DND-41 (cell line): Measurements from ENCODE around the gene BTC.

Source experiments
- ATAC-seq: fragments of 200-7000 bp; cut with Tn5 transposase; 3 replicates; pipeline ENCODE4 v1.9.1; 2021; ENCODE audit warnings: low read depth; ENCODE audit not compliant: insufficient read depth
- DNase-seq: peaks from one replicate; pipeline ENCODE4 v3.0.0-alpha.2; 2020
- H2AFZ ChIP-seq: 2 replicates; pipeline ENCODE4 v1.6.0; 2012; ENCODE audit warnings: low read depth, low read length
- H3K27ac ChIP-seq: 2 replicates; pipeline ENCODE4 v1.5.1; 2012; ENCODE audit warnings: low read length, inconsistent platforms
- H3K27me3 ChIP-seq: fragments of 200-600 bp; sonication (generic); 2 replicates; pipeline ENCODE4 v1.6.0; 2012; ENCODE audit warnings: low read length, mild to moderate bottlenecking, inconsistent platforms; ENCODE audit not compliant: insufficient read depth, poor library complexity
- H3K36me3 ChIP-seq: 2 replicates; pipeline ENCODE4 v1.5.1; 2012; ENCODE audit warnings: low read length, inconsistent platforms; ENCODE audit not compliant: insufficient read depth
- H3K4me1 ChIP-seq: 2 replicates; pipeline ENCODE4 v1.5.1; 2012; ENCODE audit warnings: mild to moderate bottlenecking, low read length; ENCODE audit not compliant: insufficient read depth
- H3K4me2 ChIP-seq: 2 replicates; pipeline ENCODE4 v1.6.0; 2012; ENCODE audit warnings: mild to moderate bottlenecking, moderate library complexity, low read length, inconsistent platforms; ENCODE audit not compliant: insufficient read depth
- H3K4me3 ChIP-seq, 2 experiments: fragments of 200-600 bp in 1 of 2; shearing (Covaris generic) in 1 of 2; 2 replicates each; pipeline ENCODE4 v1.5.1; 2012 to 2016; ENCODE audit warnings: inconsistent platforms in 2 of 2, low read length in 2 of 2, mild to moderate bottlenecking in 2 of 2, low read depth in 1 of 2, moderate library complexity in 1 of 2
- H3K79me2 ChIP-seq: 2 replicates; pipeline ENCODE4 v1.6.0; 2012; ENCODE audit warnings: low read length, inconsistent platforms; ENCODE audit not compliant: insufficient read depth
- H3K9ac ChIP-seq: 2 replicates; pipeline ENCODE4 v1.6.0; 2012; ENCODE audit warnings: low read depth, mild to moderate bottlenecking, inconsistent platforms, low read length, moderate library complexity
- H3K9me3 ChIP-seq: 2 replicates; pipeline ENCODE4 v1.5.1; 2012; ENCODE audit warnings: low read length, moderate library complexity, mild to moderate bottlenecking, inconsistent platforms; ENCODE audit not compliant: insufficient read depth, severe bottlenecking
- H4K20me1 ChIP-seq: 2 replicates; pipeline ENCODE4 v1.6.0; 2012; ENCODE audit warnings: low read length; ENCODE audit not compliant: insufficient read depth
- CTCF ChIP-seq: IDR thresholded peaks from 2 replicates; pipeline ENCODE4 v1.5.1; 2012; ENCODE audit warnings: borderline replicate concordance, low read length, moderate library complexity, mild to moderate bottlenecking; ENCODE audit not compliant: poor library complexity, severe bottlenecking; ENCODE audit errors: extremely low read depth
- EZH2 ChIP-seq: IDR thresholded peaks from 3 replicates; pipeline ENCODE4 v1.6.1; 2012; ENCODE audit warnings: borderline replicate concordance, low read depth, mild to moderate bottlenecking, moderate library complexity, low read length, inconsistent platforms; ENCODE audit not compliant: severe bottlenecking

BTC gene

DNA sequence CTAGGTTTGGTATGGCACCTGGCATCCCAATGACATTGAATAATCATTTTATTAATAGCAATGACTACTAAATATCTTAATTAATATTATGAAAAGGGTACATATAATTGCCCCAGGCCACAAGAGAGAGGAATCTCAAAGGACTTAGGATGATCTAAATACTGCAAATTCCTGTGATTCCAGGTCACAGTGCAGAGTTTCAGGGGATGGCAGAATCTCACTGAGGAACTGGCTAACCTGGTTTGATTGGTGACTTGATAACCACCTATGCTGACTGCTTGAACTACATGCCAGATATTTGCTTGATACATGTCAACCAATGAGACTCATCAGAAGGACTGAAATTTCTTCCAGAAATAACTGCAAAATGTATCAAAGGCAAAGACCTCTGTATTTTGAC lies 37.2 kb downstream of the BTC start:
- no peak for TF ChIP-seq CTCF
- TF ChIP-seq EZH2: no peak
- Histone ChIP-seq H3K9me3 (no peaks in the 10 kb centered on the region), H4K20me1 (no peaks in the 10 kb centered on the region), H3K36me3 (no peaks in the 10 kb centered on the region), H3K27ac (no peak overlapping the region), H3K79me2 (no peaks in the 10 kb centered on the region), H3K4me1 (no peaks in the 10 kb centered on the region), H3K9ac (no peak overlapping the region), H3K27me3 (no peaks in the 10 kb centered on the region), H3K4me2 (no peak overlapping the region), H3K4me3 (no peak overlapping the region), H2AFZ (no peak overlapping the region)
- DNase-seq (no peak), ATAC-seq (no peak)

DNA sequence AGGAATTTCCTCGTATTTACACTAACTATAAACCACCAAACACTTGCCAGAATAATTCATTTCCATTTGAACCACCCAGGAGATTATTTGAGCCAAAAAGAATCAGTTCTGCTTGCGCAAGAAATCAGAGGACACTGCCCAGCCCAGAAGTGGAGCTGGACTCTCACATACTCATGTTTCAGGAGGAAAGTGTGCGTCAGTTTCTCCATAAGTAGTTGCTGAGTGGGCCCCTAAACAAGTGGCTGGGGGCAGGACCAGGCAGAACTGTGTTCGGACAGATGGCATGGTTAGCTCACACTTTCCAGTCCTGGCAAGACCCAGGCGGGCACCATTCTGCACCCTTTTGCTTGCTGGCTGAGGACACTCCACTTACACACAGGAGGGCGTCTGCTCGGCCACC lies 38.8 kb downstream of the BTC start:
- Histone ChIP-seq H3K27me3 (no peaks in the 10 kb centered on the region), H3K9me3 (no peaks in the 10 kb centered on the region), H3K4me3 (no peak overlapping the region), H3K36me3 (no peaks in the 10 kb centered on the region), H2AFZ (no peak overlapping the region), H3K79me2 (no peaks in the 10 kb centered on the region), H3K9ac (no peak overlapping the region), H4K20me1 (no peaks in the 10 kb centered on the region), H3K27ac (no peak overlapping the region), H3K4me2 (no peak overlapping the region), H3K4me1 (no peaks in the 10 kb centered on the region)
- no peak for DNase-seq
- ATAC-seq: no peak
- no peak for TF ChIP-seq EZH2
- TF ChIP-seq CTCF: no peak

GRCh38 chr4:74754218-74754617 lies 40.1 kb downstream of the BTC start:
- Histone ChIP-seq H3K4me1 (no peaks in the 10 kb centered on the region), H3K9ac (no peak overlapping the region), H3K36me3 (no peaks in the 10 kb centered on the region), H3K4me3 (no peak overlapping the region), H3K79me2 (no peaks in the 10 kb centered on the region), H3K27me3 (no peaks in the 10 kb centered on the region), H3K9me3 (no peaks in the 10 kb centered on the region), H3K27ac (no peak overlapping the region), H2AFZ (no peak overlapping the region), H4K20me1 (no peaks in the 10 kb centered on the region), H3K4me2 (no peak overlapping the region)
- DNase-seq: no peak
- no peak for ATAC-seq
- TF ChIP-seq CTCF: no peak
- no peak for TF ChIP-seq EZH2

GRCh38 chr4:74752798-74753197 lies 41.5 kb downstream of the BTC start:
- H3K4me2 ChIP-seq: no peak overlapping the region
- no peak overlapping the region for H3K9ac ChIP-seq
- no peak overlapping the region for H3K4me3 ChIP-seq
- TF ChIP-seq CTCF: no peak
- TF ChIP-seq EZH2: no peak
- H3K9me3 ChIP-seq: no peaks in the 10 kb centered on the region
- no peaks in the 10 kb centered on the region for H4K20me1 ChIP-seq
- no peaks in the 10 kb centered on the region for H3K27me3 ChIP-seq
- no peak overlapping the region for H3K27ac ChIP-seq
- no peaks in the 10 kb centered on the region for H3K79me2 ChIP-seq
- no peaks in the 10 kb centered on the region for H3K36me3 ChIP-seq
- ATAC-seq: no peak
- H2AFZ ChIP-seq: no peak overlapping the region
- no peaks in the 10 kb centered on the region for H3K4me1 ChIP-seq
- DNase-seq: no peak
